NCI-H524 (cell line): ENCODE measurements around the gene ASB6.
"Not testable (repeated sequence)": the region's sequence is repeated elsewhere in the genome, so short reads cannot be mapped to it uniquely, and the experiment has no call there.

Source experiments
- DNase-seq, 2 experiments: peaks; one replicate each; lab custom pipeline; 2025; lab: John Stamatoyannopoulos, UW

The ASB6 gene

DNA sequence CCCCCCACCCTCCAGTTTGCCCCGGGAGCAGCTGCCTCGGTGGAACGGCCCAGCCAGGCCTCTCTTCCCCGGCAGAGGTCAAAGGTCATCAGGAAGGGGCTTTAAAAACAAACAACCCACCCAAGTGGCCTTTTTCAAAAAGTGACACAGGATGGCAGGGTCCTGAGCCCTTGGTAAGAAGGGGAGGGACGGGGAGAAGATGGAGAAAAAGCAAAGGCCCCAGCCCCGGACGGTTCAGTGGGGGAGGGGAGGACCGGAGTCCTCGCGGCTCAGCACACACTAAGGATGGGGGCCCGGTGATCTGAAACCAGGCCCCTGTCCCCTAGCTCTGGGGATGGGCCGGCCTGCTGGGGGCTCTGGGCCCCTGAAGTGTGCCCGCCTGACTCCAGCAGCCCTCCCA, 24.6 kb upstream of the ASB6 start:
- no peak for DNase-seq

GRCh38 chr9:129665814-129666520, 24.0 kb upstream of the ASB6 start:
- DNase-seq, result no peak

GRCh38 chr9:129665389-129665775, 23.4 kb upstream of the ASB6 start, which contains the start of gene PRRX2:
Gene PRRX2 (plus strand): TSS chr9:129665647. CDS start chr9:129665868, 221 bp downstream.
- no peak for DNase-seq

DNA sequence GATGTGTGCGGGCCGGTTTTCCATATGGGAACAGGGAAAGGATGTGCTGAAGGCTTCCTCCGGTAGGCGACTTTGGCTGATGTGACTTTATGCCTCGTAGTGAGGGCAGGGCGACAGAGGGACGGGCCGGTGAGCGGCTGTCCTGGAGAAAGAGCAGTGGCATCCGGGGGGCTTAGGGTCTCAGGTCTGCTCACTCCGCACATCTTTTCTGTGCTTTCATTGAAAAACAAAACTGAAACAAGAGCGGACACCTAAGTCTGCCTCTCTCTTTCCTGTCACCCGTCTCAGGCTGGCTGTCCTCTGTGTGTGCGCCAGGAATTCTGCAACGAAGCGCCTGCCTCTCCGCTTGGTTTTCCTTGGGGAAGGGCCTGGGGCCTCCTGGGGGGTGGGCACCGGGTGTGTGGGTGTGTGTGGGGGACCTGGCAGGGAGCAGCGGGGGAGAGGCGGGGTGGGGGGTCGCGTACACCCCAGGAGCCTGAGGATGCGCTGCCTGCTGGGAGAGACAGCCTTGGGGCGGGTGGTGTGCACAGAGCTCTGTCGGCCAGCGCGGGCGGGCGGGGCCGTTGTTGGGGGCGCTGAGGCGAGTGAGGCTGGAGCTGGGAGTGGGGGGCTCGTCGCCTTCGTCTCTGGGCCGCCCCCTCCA, 22.9 kb upstream of the ASB6 start:
- no peak for DNase-seq

DNA sequence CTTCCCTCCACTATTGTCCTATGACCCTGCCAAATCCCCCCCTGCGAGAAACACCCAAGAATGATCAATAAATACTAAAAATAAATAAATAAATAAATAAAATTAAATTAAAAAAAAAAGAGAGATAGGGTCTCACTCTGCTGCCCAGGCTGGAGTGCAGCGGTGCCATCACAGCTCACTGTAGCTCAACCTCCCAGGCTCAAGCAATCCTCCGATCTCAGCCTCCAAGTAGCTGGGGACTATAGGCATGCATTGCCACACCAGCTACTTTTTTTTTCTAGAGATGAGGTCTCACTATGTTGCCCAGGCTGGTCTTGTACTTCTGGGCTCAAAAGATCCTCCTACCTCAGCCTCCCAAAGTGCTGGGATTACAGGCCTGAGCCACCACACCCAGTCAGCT, 20.3 kb upstream of the ASB6 start:
- not testable (repeated sequence) for DNase-seq

DNA sequence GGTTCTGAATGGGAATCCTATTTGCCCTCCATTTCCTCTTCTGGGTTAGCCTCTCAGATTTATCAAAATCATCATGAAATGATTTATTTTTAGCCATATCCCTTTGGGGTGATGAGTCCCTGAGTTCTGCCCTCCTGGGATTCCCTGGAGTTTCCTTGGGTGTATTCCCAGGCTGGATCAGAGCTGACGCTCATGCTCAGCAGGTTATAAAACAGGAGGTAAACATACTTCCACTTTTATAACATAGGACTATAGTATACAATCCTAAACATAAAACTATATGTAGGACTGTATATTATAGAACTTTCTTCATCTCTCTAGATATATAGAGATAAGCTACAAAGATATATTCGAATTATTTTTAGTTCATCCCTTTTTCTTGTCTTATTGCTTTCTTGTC, 19.1 kb upstream of the ASB6 start:
- DNase-seq, result no peak

GRCh38 chr9:129656795-129657390, 14.9 kb upstream of the ASB6 start:
- no peak for DNase-seq

DNA sequence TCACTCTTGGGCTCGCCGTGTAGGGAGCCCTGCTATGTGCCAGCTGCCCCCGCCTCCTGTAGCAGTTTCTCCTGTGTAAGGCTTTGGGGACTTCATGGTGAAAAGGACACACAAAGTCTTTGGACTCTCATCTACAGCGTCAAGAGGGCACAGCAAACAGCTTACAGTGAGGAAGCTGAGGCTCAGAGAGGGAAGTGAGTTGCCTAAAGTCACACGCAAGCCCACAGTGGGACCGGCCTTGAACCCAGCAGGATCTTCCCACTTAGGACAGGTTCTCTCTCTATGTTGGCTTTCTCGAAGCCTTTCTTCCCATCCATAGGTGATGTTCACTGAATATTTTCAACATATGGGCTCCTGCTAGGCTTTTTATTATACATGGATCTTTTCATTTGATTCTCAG, 13.7 kb upstream of the ASB6 start:
- no peak for DNase-seq

GRCh38 chr9:129655154-129655553, 13.2 kb upstream of the ASB6 start:
- no peak for DNase-seq

GRCh38 chr9:129654554-129655040, 12.6 kb upstream of the ASB6 start:
- no peak for DNase-seq

- no peak for DNase-seq
Observed at GRCh38 chr9:129653823-129654553, 12.0 kb upstream of the ASB6 start.

- no peak for DNase-seq
Observed at GRCh38 chr9:129650680-129651235, 8.8 kb upstream of the ASB6 start.

- no peak for DNase-seq
Observed at GRCh38 chr9:129649726-129650679, 8.1 kb upstream of the ASB6 start.

- no peak for DNase-seq
Observed at GRCh38 chr9:129648764-129649115, 6.8 kb upstream of the ASB6 start.

GRCh38 chr9:129648092-129648763, 6.3 kb upstream of the ASB6 start:
- DNase-seq, result no peak

DNA sequence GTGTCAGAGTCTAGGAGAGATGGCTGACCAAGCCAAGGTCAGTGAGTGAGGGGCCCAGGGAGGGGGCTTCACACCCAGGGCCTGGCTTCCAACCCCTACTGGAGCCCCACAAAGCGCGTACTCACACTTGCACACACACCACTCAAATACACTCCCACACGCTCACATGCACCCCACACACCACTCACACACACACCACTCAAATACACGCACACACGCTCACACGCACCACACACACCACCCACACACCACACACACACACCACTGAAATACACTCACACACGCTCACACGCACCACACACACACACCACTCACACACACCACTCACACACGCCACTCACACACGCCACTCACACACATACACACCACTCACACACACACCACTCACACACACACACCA, 5.7 kb upstream of the ASB6 start:
- DNase-seq, result no peak

DNA sequence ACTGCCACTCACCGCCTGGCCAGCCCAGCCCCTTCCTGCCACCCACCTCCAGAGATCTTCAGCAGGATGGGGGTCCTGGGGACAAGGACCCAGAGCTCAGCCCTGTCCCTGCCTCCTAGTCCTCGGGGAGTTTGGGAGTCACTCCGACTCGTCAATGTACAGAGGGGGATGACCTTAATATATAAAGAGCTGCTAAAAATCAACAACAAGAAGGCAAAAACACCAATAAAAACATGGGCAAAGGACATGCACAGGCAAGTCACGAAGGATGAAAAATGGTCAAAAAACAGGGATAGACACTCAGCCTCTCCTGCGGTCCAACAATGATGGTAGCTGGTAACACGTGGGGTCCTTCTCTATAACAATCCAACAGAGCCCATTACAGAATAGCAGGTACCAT, 4.7 kb upstream of the ASB6 start:
- DNase-seq, result no peak

DNA sequence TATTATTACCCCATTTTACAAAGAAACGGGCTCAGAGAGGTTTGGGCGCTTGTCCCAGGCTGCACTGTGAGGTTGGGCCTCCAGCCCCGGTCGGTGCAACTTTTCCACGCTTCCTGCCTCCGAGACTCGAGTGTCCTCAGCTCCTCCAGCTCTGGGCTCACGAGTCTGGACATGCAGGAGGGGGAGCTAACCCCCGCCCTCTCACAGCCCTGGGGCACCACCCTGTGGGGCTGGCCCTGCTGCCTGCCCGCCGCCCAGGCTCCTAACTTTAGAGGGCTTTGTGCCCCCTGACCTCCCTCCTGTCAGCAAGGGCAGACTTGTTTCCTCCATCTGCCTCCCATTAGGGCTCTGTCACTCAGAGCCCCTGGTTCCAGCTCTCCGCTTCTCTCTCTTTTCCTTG, 4.3 kb upstream of the ASB6 start:
- DNase-seq, result no peak

DNA sequence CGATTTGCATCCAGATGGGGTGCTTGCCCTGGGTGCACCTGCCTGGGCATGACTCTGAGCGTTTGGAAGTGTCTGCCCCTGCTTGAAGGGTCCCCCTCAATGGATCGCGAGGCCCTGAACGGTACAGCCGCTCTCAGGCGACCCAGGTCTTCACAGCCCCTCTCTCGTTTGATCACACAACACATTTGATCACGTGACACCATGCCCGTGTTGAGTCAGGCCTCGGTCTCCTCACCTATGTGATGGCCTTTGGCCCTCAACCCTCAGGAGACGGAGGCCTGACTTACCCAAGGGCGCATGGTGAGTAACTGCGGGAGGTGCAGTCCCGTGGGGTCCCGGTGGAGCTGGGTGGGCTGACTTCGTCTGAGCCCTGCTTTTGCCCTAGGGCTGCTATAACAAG, 3.0 kb upstream of the ASB6 start:
- no peak for DNase-seq

- DNase-seq, result no peak
Observed at GRCh38 chr9:129644365-129644764, 2.4 kb upstream of the ASB6 start.

- DNase-seq, result no peak
Observed at GRCh38 chr9:129643706-129644105, 1.8 kb upstream of the ASB6 start.
